Measurements from ENCODE around the gene ZNF580. TPM values are rescaled to one million over a fixed set of nuclear protein-coding genes. Genes with fewer than 3 reads are reported as not detected.

The ZNF580 gene
- total and polyA plus RNA-seq, 9 of the 15 experiments (the other 6 are each of a cell fraction or from before 2014, with no cell fraction given): 2.3 to 47.4 (median 6.0) TPM

- peak in 1 of 2 experiments; percentile 77; a peak in 2 of 4 replicates for TF ChIP-seq ZNF639 (CRISPR knock-in tag; conservative IDR thresholded peaks at IDR 0.05 in 1 of 2, IDR thresholded peaks at IDR 0.05 in 1 of 2)
- peak; percentile 92 for TF ChIP-seq FIP1L1 (IDR thresholded peaks at IDR 0.05; ENCODE audit: low read depth, low read length, poor library complexity, severe bottlenecking)
- TF ChIP-seq CHD1 (IDR thresholded peaks at IDR 0.05; ENCODE audit: low read length): peak; percentile 95
- TF ChIP-seq RAD21 (CRISPR knock-in tag; conservative IDR thresholded peaks at IDR 0.05 in 1 of 2, IDR thresholded peaks at IDR 0.05 in 1 of 2): 0 out of 4 replicates have a peak, but pooled peaks of 1 of the 2 experiments have one; percentile 13
- no peak; the same call in 1 of the 2 replicates for TF ChIP-seq CBX1 (IDR thresholded peaks at IDR 0.05; ENCODE audit: low read depth)
- no peak for TF ChIP-seq TCF7 (IDR thresholded peaks at IDR 0.05; ENCODE audit: borderline replicate concordance)
- peak; percentile 88; the same call in 1 of the 2 replicates for TF ChIP-seq NR3C1 (CRISPR knock-in tag; IDR thresholded peaks at IDR 0.05)
- peak; percentile 98 to 99 for TF ChIP-seq MNT (conservative IDR thresholded peaks at IDR 0.05)
- no peak for TF ChIP-seq ZNF146 (CRISPR knock-in tag; IDR thresholded peaks at IDR 0.05; ENCODE audit: unreplicated experiment)
- no peak for TF ChIP-seq ZNF41 (CRISPR knock-in tag; conservative IDR thresholded peaks at IDR 0.05)
- no peak for TF ChIP-seq ZNF512 (tag; IDR thresholded peaks at IDR 0.05)
- TF ChIP-seq HDAC3 (IDR thresholded peaks at IDR 0.05; ENCODE audit: borderline replicate concordance, partially characterized antibody): no peak
- no peak for TF ChIP-seq PATZ1 (CRISPR knock-in tag; IDR thresholded peaks at IDR 0.05; ENCODE audit: borderline replicate concordance)
- no peak for TF ChIP-seq MTA1 (IDR thresholded peaks at IDR 0.05; ENCODE audit: borderline replicate concordance)
- no peak; the same call in 1 of the 2 replicates for TF ChIP-seq CGGBP1 (CRISPR knock-in tag; IDR thresholded peaks at IDR 0.05)
- peak; percentile 88 for TF ChIP-seq USF1 (CRISPR knock-in tag; IDR thresholded peaks at IDR 0.05)
- no peak for TF ChIP-seq ZNF134 (CRISPR knock-in tag; conservative IDR thresholded peaks at IDR 0.05)
- TF ChIP-seq HMG20B (CRISPR knock-in tag; IDR thresholded peaks at IDR 0.05): no peak
These were observed 14.3 kb downstream of the ZNF580 start, which contains the start of gene U2AF2 (continued) for GRCh38 chr19:55654868-55655647.
